Measurements from ENCODE around the gene FAT1.

Gene FAT1

DNA sequence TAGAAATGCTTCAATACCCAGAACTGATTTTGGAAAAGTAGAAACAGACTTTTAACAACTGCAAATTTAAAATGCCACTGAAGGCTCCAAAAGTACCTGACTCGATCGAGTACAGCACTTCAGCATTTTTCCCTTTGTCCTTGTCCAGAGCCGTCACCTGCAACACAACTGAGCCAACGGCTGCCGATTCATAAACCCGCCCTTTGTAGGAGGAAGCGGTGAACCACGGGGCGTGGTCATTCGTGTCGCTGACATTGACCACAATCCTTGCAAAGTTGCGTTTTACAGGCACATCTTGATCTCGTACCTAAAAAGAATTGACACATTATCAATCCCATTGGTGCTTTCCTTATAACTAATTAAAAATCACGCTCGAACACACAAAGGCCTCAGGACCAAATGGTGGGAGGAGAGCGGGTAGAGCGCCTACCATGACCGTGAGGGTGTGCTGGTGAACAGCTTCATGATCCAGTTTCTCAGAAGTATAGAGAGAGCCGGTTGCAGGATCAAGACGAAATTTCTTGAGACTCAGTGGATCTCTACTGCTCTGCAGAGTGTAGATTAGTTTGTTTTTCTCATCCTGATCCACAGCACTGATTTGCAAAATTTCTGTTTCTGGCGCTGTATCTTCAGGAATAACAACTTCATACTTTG is 95.5 kb downstream of the FAT1 start:
- TF ChIP-seq EP300 (IDR thresholded peaks at IDR 0.05; ENCODE audit: borderline replicate concordance) (no peak), TCF12 (IDR thresholded peaks at IDR 0.05; ENCODE audit: low read depth) (no peak), TEAD4 (IDR thresholded peaks at IDR 0.05) (no peak), CREB1 (IDR thresholded peaks at IDR 0.05; ENCODE audit: low read depth) (no peak), RAD21 (IDR thresholded peaks at IDR 0.05; ENCODE audit: low read depth) (no peak), TAF1 (IDR thresholded peaks at IDR 0.05; ENCODE audit: low read depth) (no peak), EGR1 (IDR thresholded peaks at IDR 0.05) (no peak), NFIC (IDR thresholded peaks at IDR 0.05) (no peak), ZBTB7A (IDR thresholded peaks at IDR 0.05; ENCODE audit: low read depth) (no peak), CEBPB (IDR thresholded peaks at IDR 0.05) (no peak), FOXM1 (IDR thresholded peaks at IDR 0.05; ENCODE audit: borderline replicate concordance, low read depth) (no peak)
- TF ChIP-seq, protein P1, sequence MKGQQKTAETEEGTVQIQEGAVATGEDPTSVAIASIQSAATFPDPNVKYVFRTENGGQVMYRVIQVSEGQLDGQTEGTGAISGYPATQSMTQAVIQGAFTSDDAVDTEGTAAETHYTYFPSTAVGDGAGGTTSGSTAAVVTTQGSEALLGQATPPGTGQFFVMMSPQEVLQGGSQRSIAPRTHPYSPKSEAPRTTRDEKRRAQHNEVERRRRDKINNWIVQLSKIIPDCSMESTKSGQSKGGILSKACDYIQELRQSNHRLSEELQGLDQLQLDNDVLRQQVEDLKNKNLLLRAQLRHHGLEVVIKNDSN (IDR thresholded peaks at IDR 0.05): no peak
- TF ChIP-seq, protein P2, sequence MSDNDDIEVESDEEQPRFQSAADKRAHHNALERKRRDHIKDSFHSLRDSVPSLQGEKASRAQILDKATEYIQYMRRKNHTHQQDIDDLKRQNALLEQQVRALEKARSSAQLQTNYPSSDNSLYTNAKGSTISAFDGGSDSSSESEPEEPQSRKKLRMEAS (IDR thresholded peaks at IDR 0.05): no peak
- TF ChIP-seq, protein P3, sequence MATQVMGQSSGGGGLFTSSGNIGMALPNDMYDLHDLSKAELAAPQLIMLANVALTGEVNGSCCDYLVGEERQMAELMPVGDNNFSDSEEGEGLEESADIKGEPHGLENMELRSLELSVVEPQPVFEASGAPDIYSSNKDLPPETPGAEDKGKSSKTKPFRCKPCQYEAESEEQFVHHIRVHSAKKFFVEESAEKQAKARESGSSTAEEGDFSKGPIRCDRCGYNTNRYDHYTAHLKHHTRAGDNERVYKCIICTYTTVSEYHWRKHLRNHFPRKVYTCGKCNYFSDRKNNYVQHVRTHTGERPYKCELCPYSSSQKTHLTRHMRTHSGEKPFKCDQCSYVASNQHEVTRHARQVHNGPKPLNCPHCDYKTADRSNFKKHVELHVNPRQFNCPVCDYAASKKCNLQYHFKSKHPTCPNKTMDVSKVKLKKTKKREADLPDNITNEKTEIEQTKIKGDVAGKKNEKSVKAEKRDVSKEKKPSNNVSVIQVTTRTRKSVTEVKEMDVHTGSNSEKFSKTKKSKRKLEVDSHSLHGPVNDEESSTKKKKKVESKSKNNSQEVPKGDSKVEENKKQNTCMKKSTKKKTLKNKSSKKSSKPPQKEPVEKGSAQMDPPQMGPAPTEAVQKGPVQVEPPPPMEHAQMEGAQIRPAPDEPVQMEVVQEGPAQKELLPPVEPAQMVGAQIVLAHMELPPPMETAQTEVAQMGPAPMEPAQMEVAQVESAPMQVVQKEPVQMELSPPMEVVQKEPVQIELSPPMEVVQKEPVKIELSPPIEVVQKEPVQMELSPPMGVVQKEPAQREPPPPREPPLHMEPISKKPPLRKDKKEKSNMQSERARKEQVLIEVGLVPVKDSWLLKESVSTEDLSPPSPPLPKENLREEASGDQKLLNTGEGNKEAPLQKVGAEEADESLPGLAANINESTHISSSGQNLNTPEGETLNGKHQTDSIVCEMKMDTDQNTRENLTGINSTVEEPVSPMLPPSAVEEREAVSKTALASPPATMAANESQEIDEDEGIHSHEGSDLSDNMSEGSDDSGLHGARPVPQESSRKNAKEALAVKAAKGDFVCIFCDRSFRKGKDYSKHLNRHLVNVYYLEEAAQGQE (IDR thresholded peaks at IDR 0.05; ENCODE audit: low read depth): no peak

DNA sequence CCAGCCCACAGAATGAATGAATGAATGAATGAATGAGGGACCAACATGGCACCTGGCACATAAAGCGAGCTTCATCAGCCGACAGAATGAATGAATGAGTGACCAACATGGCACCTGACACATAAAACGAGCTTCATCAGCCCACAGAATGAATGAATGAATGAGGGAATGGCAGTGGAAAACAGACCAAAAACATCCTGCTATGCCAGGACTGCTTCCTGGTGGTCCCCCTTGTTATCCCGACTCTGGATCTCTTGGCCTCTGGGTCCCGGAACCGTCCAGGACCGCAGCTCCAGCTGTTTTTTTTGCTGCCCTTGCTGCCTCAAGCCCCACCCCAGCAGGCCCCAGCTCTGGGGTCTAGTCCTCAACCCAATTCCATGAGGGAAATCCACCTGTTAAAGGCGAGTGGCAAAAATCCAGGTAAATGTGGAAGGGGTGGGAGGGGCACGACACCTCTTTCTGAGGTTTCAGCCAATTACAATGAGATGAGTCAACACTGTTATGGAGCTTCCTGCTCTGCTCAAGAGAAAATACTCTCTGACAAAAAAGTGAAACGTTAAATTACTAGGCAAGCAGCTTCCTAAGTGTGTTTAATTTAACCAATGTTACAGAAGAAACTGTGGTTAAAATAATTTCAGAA is 96.3 kb downstream of the FAT1 start:
- no peak for TF ChIP-seq FOXM1 (IDR thresholded peaks at IDR 0.05; ENCODE audit: borderline replicate concordance, low read depth)
- TF ChIP-seq YY1 (IDR thresholded peaks at IDR 0.05; ENCODE audit: low read depth): no peak
- TF ChIP-seq, protein P2 (IDR thresholded peaks at IDR 0.05): no peak
- TF ChIP-seq TAF1 (IDR thresholded peaks at IDR 0.05; ENCODE audit: low read depth): no peak
- no peak for TF ChIP-seq EP300 (IDR thresholded peaks at IDR 0.05; ENCODE audit: borderline replicate concordance)
- no peak for TF ChIP-seq CREB1 (IDR thresholded peaks at IDR 0.05; ENCODE audit: low read depth)
- TF ChIP-seq, protein P1 (IDR thresholded peaks at IDR 0.05): no peak
- TF ChIP-seq TCF12 (IDR thresholded peaks at IDR 0.05; ENCODE audit: low read depth): no peak

DNA sequence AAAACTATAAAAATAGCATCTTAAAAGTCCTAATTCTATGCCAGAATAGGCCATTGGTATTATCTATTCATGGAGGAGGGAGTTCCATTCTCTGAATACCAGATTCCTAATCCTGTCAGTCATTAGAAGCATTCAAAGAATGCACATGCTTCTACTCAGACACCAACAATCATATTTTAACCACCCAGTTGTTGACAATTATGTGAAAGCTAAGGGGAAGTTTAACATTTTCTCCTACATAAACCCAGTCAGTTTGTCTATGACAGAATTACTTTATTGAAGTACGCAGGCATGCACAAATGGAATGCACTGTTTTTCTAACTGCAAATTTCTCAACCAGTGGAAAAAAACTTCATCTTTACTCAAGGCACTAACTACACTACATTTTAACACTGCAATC is 98.7 kb downstream of the FAT1 start:
- TF ChIP-seq EGR1 (IDR thresholded peaks at IDR 0.05): no peak
- TF ChIP-seq TEAD4 (IDR thresholded peaks at IDR 0.05): peak; percentile 73
- TF ChIP-seq, protein P3 (IDR thresholded peaks at IDR 0.05; ENCODE audit: low read depth): no peak

DNA sequence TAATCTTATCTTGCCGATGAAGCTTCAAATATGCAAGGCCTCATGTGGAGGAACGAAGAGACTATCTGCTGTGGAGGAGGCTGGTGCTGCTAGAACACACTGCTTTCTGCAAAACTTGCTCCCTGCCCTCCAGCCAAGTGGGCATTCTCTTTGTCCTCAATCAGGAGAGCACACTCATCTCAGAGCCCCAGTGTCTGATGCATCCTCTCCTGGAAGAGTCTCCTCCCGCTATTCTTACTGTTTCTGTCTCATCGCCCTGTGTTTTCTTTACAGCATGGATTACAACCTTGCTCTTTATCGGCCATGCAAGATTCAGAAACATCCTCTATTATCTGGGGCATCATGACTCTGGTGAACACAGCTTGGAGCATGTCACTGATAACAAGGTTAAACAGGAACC is 100.1 kb downstream of the FAT1 start:
- TF ChIP-seq CREB1 (IDR thresholded peaks at IDR 0.05; ENCODE audit: low read depth) (no peak), RAD21 (IDR thresholded peaks at IDR 0.05; ENCODE audit: low read depth) (no peak)

DNA sequence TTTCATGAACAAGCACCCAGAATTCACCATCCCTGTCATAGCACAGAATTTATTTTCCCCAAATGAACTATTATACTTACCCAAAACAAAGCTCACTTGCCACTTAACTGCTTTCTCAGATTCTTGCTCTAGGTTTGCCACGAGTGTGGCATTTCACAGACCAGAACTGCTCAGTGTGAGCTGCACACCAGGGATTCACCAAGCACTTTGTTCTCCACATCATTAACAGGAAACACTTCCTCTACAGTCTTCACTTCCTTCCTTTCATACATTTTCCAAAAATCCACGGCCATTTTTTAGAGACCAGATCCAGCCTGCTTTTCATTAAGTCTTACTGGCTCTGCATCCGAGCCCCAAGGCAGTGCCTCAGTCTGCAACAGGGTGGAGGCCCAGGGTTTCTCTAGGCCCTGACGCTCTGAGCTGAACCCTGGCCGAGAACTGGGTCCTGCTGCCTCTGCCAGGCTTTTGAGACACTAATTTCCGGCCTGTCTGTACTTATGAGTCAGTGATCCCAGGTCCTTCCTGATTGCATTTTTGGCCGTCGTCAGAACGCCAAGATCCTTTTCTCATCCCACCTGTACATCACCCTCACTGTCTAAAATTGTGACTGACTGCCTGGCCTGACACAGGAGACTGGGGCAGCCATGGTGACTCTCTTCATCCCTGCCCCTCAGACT is 100.7 kb downstream of the FAT1 start:
- TF ChIP-seq RAD21 (IDR thresholded peaks at IDR 0.05; ENCODE audit: low read depth) (no peak), EP300 (IDR thresholded peaks at IDR 0.05; ENCODE audit: borderline replicate concordance) (no peak), ZBTB7A (IDR thresholded peaks at IDR 0.05; ENCODE audit: low read depth) (no peak), NFIC (IDR thresholded peaks at IDR 0.05) (no peak), CREB1 (IDR thresholded peaks at IDR 0.05; ENCODE audit: low read depth) (no peak), EGR1 (IDR thresholded peaks at IDR 0.05) (no peak), FOXM1 (IDR thresholded peaks at IDR 0.05; ENCODE audit: borderline replicate concordance, low read depth) (no peak), YY1 (IDR thresholded peaks at IDR 0.05; ENCODE audit: low read depth) (no peak), TCF12 (IDR thresholded peaks at IDR 0.05; ENCODE audit: low read depth) (no peak), TEAD4 (IDR thresholded peaks at IDR 0.05) (no peak), CEBPB (IDR thresholded peaks at IDR 0.05) (no peak)
- TF ChIP-seq, protein P1 (IDR thresholded peaks at IDR 0.05): no peak
